EL (cell line): ENCODE data around the gene SNCAIP.

Experiments
- DNase-seq: peaks from one replicate; pipeline ENCODE4 v3.0.0-alpha.2; 2016

Gene SNCAIP

GRCh38 chr5:122401976-122402725, 90.1 kb downstream of the SNCAIP start:
- no peak for DNase-seq

GRCh38 chr5:122402955-122403685, 91.1 kb downstream of the SNCAIP start:
- no peak for DNase-seq

GRCh38 chr5:122404018-122404417, 92.0 kb downstream of the SNCAIP start:
- no peak for DNase-seq

GRCh38 chr5:122404653-122405362, 92.8 kb downstream of the SNCAIP start:
- DNase-seq = no peak

- no peak for DNase-seq
These were observed 93.7 kb downstream of the SNCAIP start for GRCh38 chr5:122405751-122406150.

- no peak for DNase-seq
These were observed 94.1 kb downstream of the SNCAIP start for GRCh38 chr5:122406181-122406580.

- no peak for DNase-seq
These were observed 96.7 kb downstream of the SNCAIP start for GRCh38 chr5:122408592-122409224.

GRCh38 chr5:122412966-122413365, 100.9 kb downstream of the SNCAIP start:
- no peak for DNase-seq

GRCh38 chr5:122413722-122414121, 101.7 kb downstream of the SNCAIP start:
- no peak for DNase-seq

GRCh38 chr5:122415030-122415800, 103.2 kb downstream of the SNCAIP start:
- DNase-seq = peak; percentile 53

GRCh38 chr5:122415801-122416120, 103.7 kb downstream of the SNCAIP start:
- no peak for DNase-seq

- DNase-seq = no peak
These were observed 107.3 kb downstream of the SNCAIP start for GRCh38 chr5:122419142-122419894.

GRCh38 chr5:122420091-122420490, 108.1 kb downstream of the SNCAIP start:
- DNase-seq = no peak

GRCh38 chr5:122420537-122421236, 108.7 kb downstream of the SNCAIP start:
- DNase-seq = no peak

GRCh38 chr5:122421374-122422079, 109.5 kb downstream of the SNCAIP start:
- DNase-seq = no peak

- DNase-seq = no peak
These were observed 111.2 kb downstream of the SNCAIP start for GRCh38 chr5:122423221-122423620.

GRCh38 chr5:122424132-122424531, 112.1 kb downstream of the SNCAIP start:
- no peak for DNase-seq

GRCh38 chr5:122426301-122426700, 114.3 kb downstream of the SNCAIP start:
- DNase-seq = no peak

GRCh38 chr5:122427621-122428020, 115.6 kb downstream of the SNCAIP start:
- DNase-seq = no peak

- DNase-seq = no peak
These were observed 117.7 kb downstream of the SNCAIP start for GRCh38 chr5:122429545-122430318.
